IMR-90 (cell line): ENCODE results near the gene INPP5F. TPM values are rescaled to one million over a fixed set of nuclear protein-coding genes. Genes with fewer than 3 reads are reported as not detected.
A peak's percentile ranks its signal among the peaks of the same experiment; 100 is the strongest.

ENCODE experiments used
- ATAC-seq: fragments of 200-7000 bp; cut with Tn5 transposase; 2 replicates; pipeline ENCODE4 v1.9.1; 2020; ENCODE audit warnings: low read depth, mild to moderate bottlenecking, moderate library complexity
- BruUV-seq: library from RNA; stranded (reverse); fragments of 400-500 nt; replicated peaks from 2 replicates; lab custom pipeline; 2021; lab: Mats Ljungman, UMichigan
- CTCF ChIA-PET: fragments of 300-600 bp; formaldehyde crosslinking; extraction: SDS; loops from one replicate; lab custom pipeline; 2021; ENCODE audit warnings: antibody characterized with exemption; lab: Yijun Ruan, JAX
- POLR2A ChIA-PET: fragments of 300-600 bp; sonication (Branson Sonifier 250); formaldehyde crosslinking; loops from one replicate; lab custom pipeline; 2022; ENCODE audit warnings: antibody characterized with exemption; ENCODE audit not compliant: unreplicated experiment; lab: Charles Lee
- DNase-seq: peaks from one replicate; pipeline ENCODE4 v3.0.0; 2013
- H2AFZ ChIP-seq: replicated peaks from 2 replicates; pipeline ENCODE3; 2013; ENCODE audit warnings: low read length, mild to moderate bottlenecking; ENCODE audit not compliant: poor library complexity
- H2AK5ac ChIP-seq: 2 replicates; pipeline ENCODE4 v1.6.1; 2013; ENCODE audit warnings: low read depth, low read length, inconsistent platforms
- H2AK9ac ChIP-seq: replicated peaks from 2 replicates; pipeline ENCODE3; 2013; ENCODE audit warnings: mild to moderate bottlenecking, low read depth, low read length, moderate library complexity; ENCODE audit not compliant: poor library complexity
- H2BK120ac ChIP-seq: 2 replicates; pipeline ENCODE4 v1.6.1; 2013; ENCODE audit warnings: low read depth, low read length, inconsistent platforms
- H2BK15ac ChIP-seq: 3 replicates; pipeline ENCODE4 v1.6.1; 2013; ENCODE audit warnings: low read depth, low read length, inconsistent platforms
- H2BK20ac ChIP-seq: 2 replicates; pipeline ENCODE4 v1.6.1; 2013; ENCODE audit warnings: low read depth, mild to moderate bottlenecking, inconsistent platforms, low read length, moderate library complexity
- H2BK5ac ChIP-seq: 2 replicates; pipeline ENCODE4 v1.6.1; 2013; ENCODE audit warnings: mild to moderate bottlenecking, low read depth, low read length, inconsistent platforms; ENCODE audit not compliant: poor library complexity, severe bottlenecking
- H3K14ac ChIP-seq: replicated peaks from 2 replicates; pipeline ENCODE4 v1.6.1; 2013; ENCODE audit warnings: low read depth, low read length, inconsistent platforms
- H3K18ac ChIP-seq: 2 replicates; pipeline ENCODE4 v1.6.1; 2013; ENCODE audit warnings: low read depth, low read length, control low read depth
- H3K23ac ChIP-seq: 2 replicates; pipeline ENCODE4 v1.6.1; 2013; ENCODE audit warnings: low read depth, low read length, inconsistent platforms
- H3K27ac ChIP-seq: 2 replicates; pipeline ENCODE4 v1.5.1; 2013; ENCODE audit warnings: mild to moderate bottlenecking, control low read depth, low read length; ENCODE audit not compliant: insufficient read depth
- H3K27me3 ChIP-seq: 2 replicates; pipeline ENCODE4 v1.6.1; 2013; ENCODE audit warnings: low read length; ENCODE audit not compliant: control insufficient read depth, insufficient read depth
- H3K36me3 ChIP-seq: 2 replicates; pipeline ENCODE4 v1.6.1; 2013; ENCODE audit warnings: low read length, mixed read lengths; ENCODE audit not compliant: control insufficient read depth, insufficient read depth
- H3K4ac ChIP-seq: 2 replicates; pipeline ENCODE4 v1.6.1; 2013; ENCODE audit warnings: low read depth, low read length, inconsistent platforms
- H3K4me1 ChIP-seq: 2 replicates; pipeline ENCODE4 v1.6.1; 2013; ENCODE audit warnings: low read length, mixed read lengths; ENCODE audit not compliant: control insufficient read depth, insufficient read depth
- H3K4me2 ChIP-seq: 2 replicates; pipeline ENCODE4 v1.6.1; 2013; ENCODE audit warnings: low read depth, mild to moderate bottlenecking, control low read depth, low read length, moderate library complexity
- H3K4me3 ChIP-seq: 2 replicates; pipeline ENCODE4 v1.5.1; 2013; ENCODE audit warnings: low read depth, mild to moderate bottlenecking, control low read depth, low read length, moderate library complexity; ENCODE audit not compliant: insufficient read depth
- H3K56ac ChIP-seq: 2 replicates; pipeline ENCODE4 v1.6.1; 2013; ENCODE audit warnings: low read length, inconsistent platforms; ENCODE audit not compliant: insufficient read depth; ENCODE audit errors: extremely low read depth
- H3K79me1 ChIP-seq, 2 experiments: 2 replicates each; pipeline ENCODE4 v1.6.1; 2013; ENCODE audit warnings: low read length in 2 of 2, inconsistent platforms in 1 of 2, low read depth in 1 of 2
- H3K9ac ChIP-seq: 2 replicates; pipeline ENCODE4 v1.6.1; 2013; ENCODE audit warnings: low read depth, low read length, control low read depth
- H3K9me1 ChIP-seq: 2 replicates; pipeline ENCODE4 v1.6.1; 2013; ENCODE audit warnings: low read length, inconsistent platforms; ENCODE audit not compliant: insufficient read depth
- H3K9me3 ChIP-seq: 2 replicates; pipeline ENCODE4 v1.6.1; 2013; ENCODE audit warnings: low read length; ENCODE audit not compliant: control insufficient read depth, insufficient read depth
- H4K20me1 ChIP-seq: 2 replicates; pipeline ENCODE4 v1.6.1; 2013; ENCODE audit warnings: low read length, inconsistent platforms; ENCODE audit not compliant: insufficient read depth
- H4K5ac ChIP-seq: 2 replicates; pipeline ENCODE4 v1.6.1; 2013; ENCODE audit warnings: mild to moderate bottlenecking, low read depth, low read length, control low read depth
- H4K8ac ChIP-seq, 2 experiments: 2 replicates each; pipeline ENCODE4 v1.6.1; 2013; ENCODE audit warnings: low read depth in 2 of 2, low read length in 2 of 2, control low read depth in 1 of 2, inconsistent platforms in 1 of 2
- H4K91ac ChIP-seq: 2 replicates; pipeline ENCODE4 v1.6.1; 2013; ENCODE audit warnings: low read depth, low read length, inconsistent platforms; ENCODE audit not compliant: insufficient read depth
- MXI1 ChIP-seq: IDR thresholded peaks from 2 replicates; pipeline ENCODE4 v1.6.1; 2012; ENCODE audit warnings: low read depth, mild to moderate bottlenecking, low read length, moderate library complexity, borderline replicate concordance
- WGBS, 2 experiments: methylation state at CpG; one replicate each; pipeline versions ENCODE4 v1.1.5 to v1.1.7; 2013; ENCODE audit warnings: missing lambda C conversion rate in 2 of 2; ENCODE audit not compliant: insufficient read length in 1 of 2; ENCODE audit errors: extremely low coverage in 2 of 2; 5-methylcytosine and 5-hydroxymethylcytosine counted together
- dilution Hi-C: fragments of 300-500 bp; cut with HindIII; formaldehyde crosslinking; loops from one replicate; pipeline ENCODE4 v1.14.3; 2018; ENCODE audit warnings: low sequenced_read_pairs; ENCODE audit not compliant: unreplicated experiment
- in situ Hi-C: fragments of 300-500 bp; cut with MboI; formaldehyde crosslinking; loops from 3 replicates; pipeline ENCODE4 v1.14.3; 2019; ENCODE audit warnings: low sequenced_read_pairs, inconsistent platforms, mixed read lengths
- intact Hi-C: fragments of 100-400 bp; cut with micrococcal nuclease; formaldehyde crosslinking; loops from 2 replicates; pipeline ENCODE4 v1.10.0; 2022
- polyA plus RNA-seq, 3 experiments: library from polyadenylated mRNA; depleted of rRNA; stranded (reverse); fragments of >200 nt; gene quantifications; 2 replicates each; pipeline ENCODE4 v1.2.3, GENCODE V29; 2012; ENCODE audit warnings: low replicate concordance in 1 of 3
- total RNA-seq: library from RNA; depleted of rRNA; stranded (reverse); fragments of >200 nt; gene quantifications from 2 replicates; pipeline ENCODE4 v1.2.3, GENCODE V29; 2012

The INPP5F gene
- total and polyA plus RNA-seq, 2 of the 4 experiments (the other 2 are of a cell fraction): 19.0 to 29.6 TPM

- intact Hi-C loops (no loop called here), in situ Hi-C loops (loop anchor here (5.0 kb wide), 1 partner anchor 164 kb away; no protein-coding TSS in a partner anchor), dilution Hi-C loops (no loop called here)
- 0 out of 2 replicates have a peak overlapping the region, but pooled peaks have one; percentile 22 for H3K14ac ChIP-seq
- no peak overlapping the region for H4K91ac ChIP-seq
- H3K9me1 ChIP-seq: no peaks in the 10 kb centered on the region
- H2BK5ac ChIP-seq: no peak overlapping the region
- no peak overlapping the region for H3K56ac ChIP-seq
- no peak overlapping the region for H3K9ac ChIP-seq
- no peaks in the 10 kb centered on the region for H3K79me1 ChIP-seq
- no peaks in the 10 kb centered on the region for H3K9me3 ChIP-seq
- H2BK20ac ChIP-seq: no peak overlapping the region
- H2AFZ ChIP-seq: peak overlapping the region; percentile 18
- POLR2A ChIA-PET: no interaction called here
- H2AK5ac ChIP-seq: no peak overlapping the region
- CTCF ChIA-PET: no interaction called here
- H3K4ac ChIP-seq: no peak overlapping the region
- H4K20me1 ChIP-seq: no peaks in the 10 kb centered on the region
- H2AK9ac ChIP-seq: no peak overlapping the region
- H2BK120ac ChIP-seq: no peak overlapping the region
- DNase-seq (no peak), ATAC-seq (no peak)
- no TSS peak for BruUV-seq
- H3K4me2 ChIP-seq: no peak overlapping the region
- no peak for TF ChIP-seq MXI1
- no peak overlapping the region for H4K5ac ChIP-seq
- H3K27me3 ChIP-seq: peaks cover 6% of the 10 kb centered on the region
- no peak overlapping the region for H3K4me3 ChIP-seq
- no peak overlapping the region for H3K27ac ChIP-seq
- no peak overlapping the region for H3K23ac ChIP-seq
- no peaks in the 10 kb centered on the region for H3K36me3 ChIP-seq
- H3K18ac ChIP-seq: no peak overlapping the region
- no peaks in the 10 kb centered on the region for H3K4me1 ChIP-seq
- no peak overlapping the region for H2BK15ac ChIP-seq
- WGBS, 2 experiments: 65% methylated on average over 2 of the region's 6 CpGs; no CpG with 5 or more reads in 1 of the 2 experiments
- H4K8ac ChIP-seq: no peak overlapping the region
These were observed 32.4 kb upstream of the INPP5F start for GRCh38 chr10:119693262-119693957.
